Left colon (tissue), 2 donors: Measurements from ENCODE around the gene CFC1. TPM values are rescaled to one million over a fixed set of nuclear protein-coding genes. Genes with fewer than 3 reads are reported as not detected.
A peak's percentile ranks its signal among the peaks of the same experiment; 100 is the strongest.
"Not testable (repeated sequence)": the region's sequence is repeated elsewhere in the genome, so short reads cannot be mapped to it uniquely, and the experiment has no call there.

ENCODE experiments used
- ATAC-seq: fragments of 200-7000 bp; cut with Tn5 transposase; one replicate; pipeline ENCODE4 v1.9.1; 2020; ENCODE audit warnings: mild to moderate bottlenecking, moderate library complexity
- DNase-seq, 2 donors: peaks; one replicate each; pipeline ENCODE4 v3.0.0-alpha.2; 2020
- intact Hi-C, 2 donors: fragments of 100-400 bp; cut with DNase I in 1 of 2; cut with micrococcal nuclease in 1 of 2; formaldehyde crosslinking; loops; one replicate each; pipeline versions ENCODE4 v1.11.2 to v1.14.0; 2022; cut with DNase I, micrococcal nuclease
- total RNA-seq, 2 donors: library from RNA; stranded (reverse); fragmentation: NEBNext Ultra II Directional; extraction: Animal tissue kit (Norgen Biotek cat#: 25700); gene quantifications; one replicate each; pipeline ENCODE4 v1.2.1, GENCODE V29; 2021
- donor health status: DM: no; HTN: no; CAD: no.
- donor health status: DM: yes; HTN: yes; CAD: no.

Gene CFC1
- total RNA-seq, 2 donors from 2014 or later, result 0.58 to 0.73 TPM

DNA sequence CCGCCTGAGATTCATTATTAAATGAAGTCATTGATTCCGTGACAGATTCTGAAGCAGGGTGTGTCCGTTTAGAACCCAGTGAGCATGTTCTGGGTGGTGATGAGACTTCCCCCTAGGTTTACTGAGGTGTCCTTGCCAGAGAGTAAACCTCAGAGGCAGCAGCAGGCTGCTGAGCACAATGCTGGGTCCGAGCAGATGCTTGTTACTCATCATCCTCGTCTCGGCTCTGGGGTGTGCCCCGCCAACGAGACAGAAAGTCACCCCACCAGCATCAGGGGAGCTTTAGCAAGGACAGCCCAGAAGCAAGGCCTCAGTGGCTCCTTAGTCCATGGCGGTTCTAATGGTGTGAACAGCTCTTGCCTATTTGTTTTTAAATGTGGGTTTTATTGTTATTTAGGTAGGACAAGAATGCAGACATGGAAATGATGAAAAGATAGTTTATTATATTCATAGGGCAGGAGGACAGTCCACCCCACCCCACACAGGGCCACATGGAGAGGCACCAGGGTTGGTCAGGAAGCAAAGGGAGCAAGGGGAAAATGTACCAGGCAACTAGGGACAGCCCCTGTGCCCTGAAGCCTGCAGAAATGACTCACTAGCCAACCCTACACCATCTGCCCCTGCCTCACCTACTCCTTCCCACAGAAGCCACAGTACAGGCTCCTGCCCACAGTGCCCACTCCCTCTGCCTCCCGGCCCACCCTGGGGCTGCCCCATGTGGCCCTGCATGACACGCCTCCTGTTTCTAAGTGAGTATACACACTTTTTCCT, 10.5 kb downstream of the CFC1 start:
- DNase-seq, intact Hi-C loops, ATAC-seq: not testable (repeated sequence)

DNA sequence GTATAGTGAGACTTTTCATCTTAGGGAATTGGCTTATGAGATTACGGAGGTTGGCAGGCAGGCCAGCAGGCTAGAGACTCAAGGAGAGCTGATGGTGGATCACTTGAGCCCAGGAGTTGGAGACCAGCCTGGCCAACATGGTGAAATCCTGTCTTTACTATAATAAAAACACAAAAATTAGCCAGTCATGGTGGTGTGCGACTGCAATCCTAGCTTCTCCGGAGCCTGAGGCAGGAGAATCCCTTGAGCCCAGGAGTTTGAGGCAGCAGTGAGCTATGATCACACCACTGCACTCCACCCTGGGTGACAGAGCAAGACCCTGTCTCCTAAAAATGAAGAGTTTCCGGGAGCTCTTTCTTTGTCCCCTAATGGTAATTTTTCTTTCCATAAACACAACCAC, 14.6 kb downstream of the CFC1 start:
- intact Hi-C loops, DNase-seq, ATAC-seq: not testable (repeated sequence)

DNA sequence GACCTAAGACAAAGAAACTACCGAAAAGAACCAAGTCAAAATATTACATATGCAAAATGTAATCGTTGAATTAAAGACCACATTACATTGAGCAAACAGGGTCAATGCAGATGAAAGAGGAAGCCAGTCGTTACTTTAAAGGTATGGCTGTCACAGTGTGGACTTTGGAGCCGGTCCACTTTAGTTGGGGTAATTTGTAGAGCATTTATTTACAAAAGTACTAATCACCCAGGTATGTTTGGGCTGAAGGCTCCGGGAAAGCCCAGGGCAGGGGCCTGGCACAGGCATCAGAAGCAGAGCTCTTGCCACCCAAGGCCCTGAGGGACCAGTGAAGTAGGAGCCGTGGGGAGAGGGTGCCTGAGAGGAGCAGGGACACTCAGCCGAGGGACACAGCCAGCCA, 15.8 kb downstream of the CFC1 start:
- ATAC-seq, result peak; percentile 94
- DNase-seq, result peak; percentile 24 to 38

DNA sequence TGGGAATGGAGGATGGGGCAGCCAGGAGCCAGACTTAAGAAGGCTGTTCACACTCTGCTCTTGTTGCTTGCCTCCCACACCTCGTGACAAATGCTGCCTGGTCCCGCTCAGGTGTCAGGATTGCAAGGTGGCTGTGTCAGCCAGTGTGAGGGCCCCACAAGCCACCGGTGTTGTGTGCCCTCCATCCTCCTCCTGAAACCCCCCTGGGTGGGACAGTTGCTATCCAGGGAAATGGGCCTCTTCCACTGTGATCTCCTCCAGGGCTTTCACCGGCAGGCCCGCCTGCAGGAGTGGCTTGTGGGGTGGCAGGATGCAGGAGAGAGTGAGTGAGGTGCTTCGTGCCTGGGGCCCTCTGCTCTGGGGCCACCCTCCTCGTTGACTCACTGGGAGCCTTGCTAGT, 16.4 kb downstream of the CFC1 start:
- intact Hi-C loops, DNase-seq, ATAC-seq: not testable (repeated sequence)

More for the DNA sequence above, 15.8 kb downstream of the CFC1 start:
- intact Hi-C loops, result not testable (repeated sequence)

DNA sequence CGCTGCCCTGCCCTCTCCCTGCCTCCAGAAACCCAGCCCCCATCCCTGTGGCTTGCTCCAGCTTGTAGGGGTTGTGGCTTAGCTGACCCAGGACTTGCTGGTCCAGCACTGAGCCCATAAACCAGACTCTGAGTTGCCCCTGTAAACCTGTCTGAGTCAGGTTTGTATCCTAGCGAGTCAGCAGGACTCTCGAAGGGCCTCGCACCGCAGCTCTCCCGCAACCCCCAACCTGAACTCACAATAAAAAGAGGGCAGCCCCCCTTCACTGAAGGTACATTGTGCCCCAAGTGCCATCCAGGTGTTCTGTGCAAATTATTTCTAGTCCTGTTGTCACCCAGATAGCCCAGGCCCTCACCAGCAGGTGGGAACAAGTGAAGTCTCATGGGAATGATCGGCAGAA, 17.9 kb downstream of the CFC1 start:
- ATAC-seq, DNase-seq, intact Hi-C loops: not testable (repeated sequence)

DNA sequence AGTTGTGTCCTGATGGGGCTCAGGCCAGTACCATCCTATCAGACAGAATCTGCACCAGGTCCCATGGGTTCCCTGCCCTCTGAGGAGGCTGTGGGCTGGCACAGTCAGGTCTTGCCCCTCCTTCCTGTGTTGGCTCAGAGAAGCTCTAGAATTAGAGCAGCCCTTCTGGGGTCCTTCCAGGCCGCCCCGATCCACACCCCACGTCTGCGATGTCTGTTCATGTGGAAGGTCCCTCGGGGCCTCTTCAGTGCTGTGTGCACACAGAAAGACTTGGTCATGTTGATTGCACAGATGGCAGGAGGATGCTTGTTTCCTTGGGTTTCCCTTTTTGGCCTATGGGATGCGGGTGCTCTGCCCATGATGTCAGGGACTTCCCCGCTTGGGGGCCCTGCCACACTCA, 20.3 kb downstream of the CFC1 start:
- DNase-seq, ATAC-seq, intact Hi-C loops: not testable (repeated sequence)

DNA sequence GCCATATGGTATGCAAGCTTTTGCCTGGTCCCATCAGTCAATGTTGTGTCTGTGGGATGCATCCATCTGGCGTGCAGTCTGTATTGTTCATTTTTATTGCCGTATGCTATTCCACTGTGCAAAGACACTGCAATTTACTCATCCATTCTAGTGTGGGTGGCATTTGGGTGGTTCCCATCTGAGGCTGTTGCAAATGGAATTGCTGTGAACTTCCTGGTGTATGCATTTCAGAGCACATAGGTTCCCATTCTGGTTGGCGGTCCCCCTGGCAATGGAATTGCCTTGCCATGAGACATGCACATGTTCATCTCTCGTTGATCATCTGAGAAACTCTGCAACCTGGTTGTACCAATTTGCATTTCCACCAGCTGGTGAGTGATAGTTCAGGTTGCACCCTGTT, 21.8 kb downstream of the CFC1 start:
- DNase-seq, intact Hi-C loops: not testable (repeated sequence)
- peak; percentile 24 for ATAC-seq

DNA sequence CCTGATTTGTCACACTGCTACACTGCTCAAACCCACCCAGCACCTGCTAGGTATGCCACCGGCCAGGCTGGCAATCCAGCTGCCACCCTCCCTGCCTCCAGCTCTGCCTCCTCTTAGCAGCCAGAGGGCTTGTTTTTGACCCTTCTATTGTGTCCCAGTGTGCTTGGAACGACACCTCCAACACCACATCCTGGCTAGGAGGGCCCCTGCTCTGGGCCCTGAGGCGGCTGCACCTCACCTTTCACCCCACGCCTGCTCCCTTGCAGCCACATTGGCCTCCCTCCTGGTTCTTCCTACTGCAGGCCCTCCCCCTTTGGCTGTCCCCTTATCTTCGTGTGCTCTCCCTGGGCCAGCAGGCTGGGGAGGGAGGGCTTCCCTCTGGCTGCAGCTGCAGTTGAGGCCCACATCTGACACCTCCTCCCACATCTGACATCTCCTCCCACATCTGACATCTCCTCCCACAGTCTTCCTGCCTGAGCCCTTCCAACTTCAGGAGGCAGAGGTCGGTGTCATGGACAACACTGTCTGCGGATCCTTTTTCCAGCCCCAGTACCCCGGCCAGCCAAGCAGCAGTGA, 23.1 kb downstream of the CFC1 start:
- DNase-seq, intact Hi-C loops, ATAC-seq: not testable (repeated sequence)

DNA sequence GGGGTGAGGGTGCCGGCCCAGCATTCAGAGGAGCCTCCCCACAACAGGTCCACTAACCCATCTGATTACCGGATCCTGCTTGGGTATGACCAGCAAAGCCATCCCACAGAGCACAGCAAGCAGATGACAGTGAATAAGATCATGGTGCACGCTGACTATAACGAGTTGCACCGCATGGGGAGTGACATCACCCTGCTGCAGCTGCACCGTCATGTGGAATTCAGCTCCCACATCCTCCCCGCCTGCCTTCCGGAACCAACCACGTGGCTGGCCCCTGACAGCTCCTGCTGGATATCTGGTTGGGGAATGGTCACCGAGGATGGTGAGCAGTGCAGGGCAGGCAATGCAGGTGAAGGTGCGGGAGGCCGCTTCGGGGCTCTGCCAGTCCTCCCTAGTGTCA, 25.1 kb downstream of the CFC1 start:
- intact Hi-C loops, DNase-seq, ATAC-seq: not testable (repeated sequence)

DNA sequence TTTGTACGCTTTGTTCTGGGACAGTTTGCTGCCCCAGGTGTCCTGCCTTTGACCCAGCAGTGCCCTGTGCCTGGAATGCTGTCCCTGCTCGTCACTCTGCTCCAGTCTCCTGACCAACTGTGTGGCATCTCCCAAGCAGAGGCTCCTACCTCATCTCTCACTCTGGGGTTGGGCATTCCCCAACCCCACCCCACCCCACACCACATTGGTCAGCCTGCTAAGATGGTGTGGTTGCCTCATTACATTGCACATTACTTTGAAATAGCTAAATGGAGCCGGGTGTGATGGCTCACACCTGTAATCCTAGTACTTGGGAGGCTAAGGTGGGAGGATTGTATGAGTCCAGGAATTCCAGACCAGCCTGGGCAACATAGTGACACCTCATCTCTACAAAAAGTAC, 27.4 kb downstream of the CFC1 start:
- DNase-seq, ATAC-seq, intact Hi-C loops: not testable (repeated sequence)

DNA sequence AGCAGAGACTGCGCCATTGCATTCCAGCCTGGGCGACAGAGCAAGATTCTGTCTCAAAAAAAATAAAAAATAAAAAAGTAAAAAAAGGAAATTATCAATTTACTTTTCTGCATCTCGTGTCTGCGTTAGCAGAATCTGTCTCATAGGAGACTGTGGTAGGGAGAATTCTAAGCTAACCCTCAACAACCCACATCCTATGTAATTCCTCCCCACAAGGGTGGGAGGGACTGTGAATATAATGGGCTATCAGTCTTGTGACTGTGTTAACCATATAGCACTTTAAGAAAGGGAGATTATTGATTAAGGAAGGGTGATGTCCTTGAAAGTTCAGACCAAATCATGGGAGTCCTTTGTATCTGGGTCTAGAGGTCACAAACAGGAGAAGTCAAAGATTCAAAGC, 33.2 kb downstream of the CFC1 start:
- intact Hi-C loops, DNase-seq, ATAC-seq: not testable (repeated sequence)

DNA sequence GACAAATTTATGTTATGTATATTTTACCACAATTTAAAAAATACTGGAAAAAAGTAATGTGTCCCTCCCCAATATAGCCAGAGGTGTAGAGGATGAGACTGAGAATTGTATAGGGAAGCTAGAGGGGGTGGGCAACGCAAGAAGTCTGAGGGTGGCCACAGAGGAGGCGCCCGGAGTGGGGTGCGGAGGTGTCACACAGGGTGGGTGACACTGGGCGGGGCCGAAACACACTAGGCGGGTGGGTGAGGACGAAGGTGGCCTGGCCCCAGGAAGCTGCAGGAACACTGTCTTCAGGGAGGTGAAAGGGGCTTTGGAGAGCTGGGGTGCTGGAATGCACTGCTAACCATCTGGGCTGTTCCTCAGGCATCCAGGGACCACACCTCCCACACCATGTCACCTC, 42.9 kb downstream of the CFC1 start:
- intact Hi-C loops, DNase-seq, ATAC-seq: not testable (repeated sequence)

DNA sequence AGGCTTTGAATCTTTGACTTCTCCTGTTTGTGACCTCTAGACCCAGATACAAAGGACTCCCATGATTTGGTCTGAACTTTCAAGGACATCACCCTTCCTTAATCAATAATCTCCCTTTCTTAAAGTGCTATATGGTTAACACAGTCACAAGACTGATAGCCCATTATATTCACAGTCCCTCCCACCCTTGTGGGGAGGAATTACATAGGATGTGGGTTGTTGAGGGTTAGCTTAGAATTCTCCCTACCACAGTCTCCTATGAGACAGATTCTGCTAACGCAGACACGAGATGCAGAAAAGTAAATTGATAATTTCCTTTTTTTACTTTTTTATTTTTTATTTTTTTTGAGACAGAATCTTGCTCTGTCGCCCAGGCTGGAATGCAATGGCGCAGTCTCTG, 45.2 kb downstream of the CFC1 start:
- intact Hi-C loops, ATAC-seq: not testable (repeated sequence)

DNA sequence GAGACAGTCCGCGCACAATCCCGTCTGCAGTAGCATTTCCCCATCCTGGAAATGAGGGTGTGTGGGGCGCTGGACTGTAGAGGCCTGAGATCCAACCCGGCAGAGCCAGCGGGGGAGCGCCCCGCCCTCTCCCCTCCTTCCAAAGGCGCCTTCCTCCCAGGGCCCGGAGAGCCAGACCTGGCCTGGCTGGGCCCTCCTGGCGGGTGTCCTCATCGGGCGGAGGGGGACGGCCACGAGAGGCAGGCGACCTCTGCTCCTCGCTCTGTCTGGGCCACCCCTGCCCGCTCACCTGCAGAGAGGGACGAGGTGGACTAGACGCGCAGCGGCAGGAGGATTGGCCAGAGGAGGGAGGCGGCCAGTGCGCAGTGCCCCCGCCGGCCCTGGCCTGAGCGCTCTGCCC, 49.9 kb downstream of the CFC1 start:
- DNase-seq, intact Hi-C loops, ATAC-seq: not testable (repeated sequence)

More for the DNA sequence above, 45.2 kb downstream of the CFC1 start:
- DNase-seq, result not testable (repeated sequence)

DNA sequence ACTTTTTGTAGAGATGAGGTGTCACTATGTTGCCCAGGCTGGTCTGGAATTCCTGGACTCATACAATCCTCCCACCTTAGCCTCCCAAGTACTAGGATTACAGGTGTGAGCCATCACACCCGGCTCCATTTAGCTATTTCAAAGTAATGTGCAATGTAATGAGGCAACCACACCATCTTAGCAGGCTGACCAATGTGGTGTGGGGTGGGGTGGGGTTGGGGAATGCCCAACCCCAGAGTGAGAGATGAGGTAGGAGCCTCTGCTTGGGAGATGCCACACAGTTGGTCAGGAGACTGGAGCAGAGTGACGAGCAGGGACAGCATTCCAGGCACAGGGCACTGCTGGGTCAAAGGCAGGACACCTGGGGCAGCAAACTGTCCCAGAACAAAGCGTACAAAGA, 51.0 kb downstream of the CFC1 start:
- ATAC-seq, DNase-seq, intact Hi-C loops: not testable (repeated sequence)

DNA sequence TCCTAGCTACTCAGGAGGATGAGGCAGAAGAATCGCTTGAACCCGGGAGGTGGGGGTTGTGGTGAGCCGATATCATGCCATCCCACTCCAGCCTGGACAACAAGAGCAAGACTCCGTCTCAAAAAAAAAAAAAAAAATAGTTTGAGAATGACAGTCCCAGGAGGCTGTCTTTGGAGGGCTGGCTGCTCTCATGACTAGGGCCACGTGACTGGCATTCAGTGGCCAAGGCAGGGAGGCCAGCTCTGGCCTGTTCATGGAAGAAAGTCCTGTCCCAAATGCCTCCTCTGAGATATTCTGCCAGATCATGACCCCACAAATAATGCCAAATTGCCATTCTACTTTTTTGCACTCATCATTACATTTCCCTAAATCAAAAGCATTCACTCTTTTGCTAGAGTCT, 54.4 kb downstream of the CFC1 start:
- DNase-seq, ATAC-seq, intact Hi-C loops: not testable (repeated sequence)

DNA sequence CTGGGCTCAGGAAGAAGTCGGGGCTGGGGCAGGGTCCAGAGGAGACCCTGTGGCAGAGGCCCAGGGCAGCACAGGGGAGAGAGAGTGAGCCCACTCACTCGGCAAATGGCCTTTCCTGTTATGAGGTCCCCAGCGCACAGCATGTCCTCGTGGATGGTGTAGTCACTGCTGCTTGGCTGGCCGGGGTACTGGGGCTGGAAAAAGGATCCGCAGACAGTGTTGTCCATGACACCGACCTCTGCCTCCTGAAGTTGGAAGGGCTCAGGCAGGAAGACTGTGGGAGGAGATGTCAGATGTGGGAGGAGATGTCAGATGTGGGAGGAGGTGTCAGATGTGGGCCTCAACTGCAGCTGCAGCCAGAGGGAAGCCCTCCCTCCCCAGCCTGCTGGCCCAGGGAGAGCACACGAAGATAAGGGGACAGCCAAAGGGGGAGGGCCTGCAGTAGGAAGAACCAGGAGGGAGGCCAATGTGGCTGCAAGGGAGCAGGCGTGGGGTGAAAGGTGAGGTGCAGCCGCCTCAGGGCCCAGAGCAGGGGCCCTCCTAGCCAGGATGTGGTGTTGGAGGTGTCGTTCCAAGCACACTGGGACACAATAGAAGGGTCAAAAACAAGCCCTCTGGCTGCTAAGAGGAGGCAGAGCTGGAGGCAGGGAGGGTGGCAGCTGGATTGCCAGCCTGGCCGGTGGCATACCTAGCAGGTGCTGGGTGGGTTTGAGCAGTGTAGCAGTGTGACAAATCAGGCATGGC, 55.4 kb downstream of the CFC1 start:
- intact Hi-C loops, ATAC-seq, DNase-seq: not testable (repeated sequence)

DNA sequence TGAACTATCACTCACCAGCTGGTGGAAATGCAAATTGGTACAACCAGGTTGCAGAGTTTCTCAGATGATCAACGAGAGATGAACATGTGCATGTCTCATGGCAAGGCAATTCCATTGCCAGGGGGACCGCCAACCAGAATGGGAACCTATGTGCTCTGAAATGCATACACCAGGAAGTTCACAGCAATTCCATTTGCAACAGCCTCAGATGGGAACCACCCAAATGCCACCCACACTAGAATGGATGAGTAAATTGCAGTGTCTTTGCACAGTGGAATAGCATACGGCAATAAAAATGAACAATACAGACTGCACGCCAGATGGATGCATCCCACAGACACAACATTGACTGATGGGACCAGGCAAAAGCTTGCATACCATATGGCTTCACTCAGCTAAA, 56.6 kb downstream of the CFC1 start:
- peak; percentile 26 for ATAC-seq
- intact Hi-C loops, DNase-seq: not testable (repeated sequence)
